Cardiac fibroblast (primary cell): ENCODE data around the gene POU2F1.

Experiments
- DNase-seq, 2 donors: peaks; one replicate each; pipeline versions ENCODE4 v3.0.0 to v3.0.0-alpha.2; 2010; ENCODE audit warnings: low read depth in 2 of 2
- H3K4me3 ChIP-seq, 2 donors: replicated peaks in 1 of 2; 1 replicate in 1 of 2; 2 replicates in 1 of 2; pipeline ENCODE4 v1.5.1; 2011; ENCODE audit warnings: low read depth in 2 of 2, low read length in 2 of 2, mild to moderate bottlenecking in 2 of 2, moderate library complexity in 1 of 2
- CTCF ChIP-seq: IDR thresholded peaks from one replicate; pipeline ENCODE4 v1.5.1; 2011; ENCODE audit warnings: low read depth, mild to moderate bottlenecking, low read length, inconsistent platforms

The POU2F1 gene

GRCh38 chr1:167439301-167439988 is 218.8 kb downstream of the POU2F1 start:
- TF ChIP-seq CTCF = peak; percentile 17
- peak; percentile 44 to 56 for DNase-seq
- H3K4me3 ChIP-seq = peak overlapping the region; percentile 47 to 52

GRCh38 chr1:167440345-167440744 is 219.7 kb downstream of the POU2F1 start:
- H3K4me3 ChIP-seq = no peak overlapping the region
- no peak for TF ChIP-seq CTCF
- no peak for DNase-seq

GRCh38 chr1:167440776-167441175 is 220.1 kb downstream of the POU2F1 start:
- DNase-seq = no peak
- no peak overlapping the region for H3K4me3 ChIP-seq
- TF ChIP-seq CTCF = no peak

GRCh38 chr1:167441222-167441621 is 220.5 kb downstream of the POU2F1 start:
- no peak overlapping the region for H3K4me3 ChIP-seq
- no peak for TF ChIP-seq CTCF
- DNase-seq = no peak

- peak; percentile 88 for TF ChIP-seq CTCF
- peak; percentile 78 for DNase-seq
- no peak overlapping the region for H3K4me3 ChIP-seq
Observed at GRCh38 chr1:167442142-167442848, 221.6 kb downstream of the POU2F1 start.

GRCh38 chr1:167442854-167443565 is 222.3 kb downstream of the POU2F1 start:
- no peak for DNase-seq
- no peak for TF ChIP-seq CTCF

More at GRCh38 chr1:167442854-167443565, 222.3 kb downstream of the POU2F1 start:
- no peak overlapping the region for H3K4me3 ChIP-seq
